H1 (cell line): ENCODE results near the gene HOXA6. TPM values are rescaled to one million over a fixed set of nuclear protein-coding genes. Genes with fewer than 3 reads are reported as not detected.

Experiments
- ATF2 ChIP-seq: IDR thresholded peaks from 2 replicates; pipeline ENCODE4 v1.6.1; 2012; ENCODE audit warnings: low read length, inconsistent platforms
- BACH1 ChIP-seq: IDR thresholded peaks from 2 replicates; pipeline ENCODE4 v1.6.1; 2012; ENCODE audit warnings: low read length, improper control_type of control experiment
- CBX8 ChIP-seq: fragments of 300-800, 300-1000 bp; sonication (generic); IDR thresholded peaks from 2 replicates; pipeline ENCODE4 v1.7.1; 2016; ENCODE audit warnings: low read depth, low read length, borderline replicate concordance
- SIN3A ChIP-seq, 2 experiments: IDR thresholded peaks in 1 of 2; conservative IDR thresholded peaks in 1 of 2; 2 replicates each; pipeline ENCODE4 v1.6.1; 2011 to 2012; ENCODE audit warnings: low read length in 2 of 2, improper control_type of control experiment in 1 of 2, low read depth in 1 of 2, mild to moderate bottlenecking in 1 of 2
- TAF1 ChIP-seq: IDR thresholded peaks from 2 replicates; pipeline ENCODE4 v1.6.1; 2011; ENCODE audit warnings: mild to moderate bottlenecking, low read depth, low read length
- polyA plus RNA-seq, 7 experiments: library from polyadenylated mRNA; depleted of rRNA in 3 of 7; stranded (reverse) in 5 of 7; unstranded in 2 of 7; fragments of >200 nt in 5 of 7; fragments of 200-250 nt in 2 of 7; gene quantifications; 1 replicate in 5 of 7; 2 replicates in 1 of 7; 4 replicates in 1 of 7; pipeline versions ENCODE4 v1.2.1 to v1.2.3, GENCODE V29; 2011 to 2013; ENCODE audit warnings: missing spikeins in 2 of 7, mixed read lengths in 2 of 7
- total RNA-seq: library from RNA; stranded (reverse); fragmentation: NEBNext Ultra II Directional; extraction: Animal tissue kit (Norgen Biotek cat#: 25700); gene quantifications from 2 replicates; pipeline ENCODE4 v1.2.1, GENCODE V29; 2021

The HOXA6 gene
- total and polyA plus RNA-seq, 2 of the 8 experiments (the other 6 are each of a cell fraction or from before 2014, with no cell fraction given) = not detected

GRCh38 chr7:27191161-27191731 lies 43.7 kb upstream of the HOXA6 start (continued):
- TF ChIP-seq ATF2 (no peak), CBX8 (no peak), TAF1 (no peak), BACH1 (no peak), SIN3A (conservative IDR thresholded peaks at IDR 0.05 in 1 of 2, IDR thresholded peaks at IDR 0.05 in 1 of 2; ENCODE audit: low read depth in 1 of 2, low read length in 2 of 2) (no peak)
